ENCODE results near the gene NUP205. TPM values are rescaled to one million over a fixed set of nuclear protein-coding genes. Genes with fewer than 3 reads are reported as not detected.
"Not testable (repeated sequence)": the region's sequence is repeated elsewhere in the genome, so short reads cannot be mapped to it uniquely, and the experiment has no call there.

The NUP205 gene
- total RNA-seq, 1 donor from 2014 or later, result 15.7 TPM

DNA sequence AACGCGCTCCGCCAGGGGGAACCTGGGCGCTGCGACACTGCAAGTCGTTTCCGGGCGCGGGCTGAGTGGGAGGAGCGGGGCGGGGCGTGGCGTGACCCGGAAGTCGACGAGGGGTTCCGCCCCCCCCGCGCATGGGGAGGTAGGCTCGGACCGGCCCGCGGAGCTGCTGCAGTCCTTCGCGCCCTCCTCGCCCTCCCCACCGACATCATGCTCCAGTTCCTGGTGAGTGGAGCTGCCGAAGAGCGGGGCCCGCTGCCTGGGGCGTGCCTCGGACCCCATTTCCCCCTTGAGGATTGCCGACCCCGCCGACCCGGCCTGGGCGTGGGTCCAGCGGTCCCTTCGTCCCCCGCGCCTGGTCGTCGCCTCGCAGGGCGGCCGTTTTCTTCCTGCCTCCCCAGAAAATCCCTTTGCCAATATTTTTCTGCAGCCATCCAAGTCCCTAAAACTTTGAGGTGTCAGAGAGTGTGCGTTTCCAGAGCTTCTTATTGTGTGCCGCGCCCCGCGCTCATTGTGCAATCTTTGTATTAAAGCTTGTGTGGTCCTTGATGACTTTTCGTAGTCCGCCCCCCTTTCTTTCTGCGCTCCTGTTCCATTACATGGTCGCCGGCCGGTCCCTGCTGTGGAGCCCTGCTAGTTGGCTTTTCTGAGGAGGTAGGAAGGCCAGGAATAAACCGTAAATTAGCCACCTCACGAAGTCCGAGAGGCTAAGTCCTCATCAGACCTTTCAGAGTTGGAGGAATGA is 104.8 kb downstream of the NUP205 start, which contains the start of gene STMP1:
TSS of gene STMP1 (plus strand) at position 142 of the 742 bp plus-strand sequence.
- peak; percentile 98 for DNase-seq (ENCODE audit: low spot score)
- intact Hi-C loops (cut with DNase I), result loop anchor here (10.0 kb wide), 1 partner anchor 312 kb away; the partner anchor contains the start of gene MTPN

GRCh38 chr7:135664046-135664589 is 106.4 kb downstream of the NUP205 start:
- intact Hi-C loops (cut with DNase I), result loop anchor here (10.0 kb wide), 1 partner anchor 311 kb away; the partner anchor contains the start of gene MTPN
- no peak for DNase-seq (ENCODE audit: low spot score)

DNA sequence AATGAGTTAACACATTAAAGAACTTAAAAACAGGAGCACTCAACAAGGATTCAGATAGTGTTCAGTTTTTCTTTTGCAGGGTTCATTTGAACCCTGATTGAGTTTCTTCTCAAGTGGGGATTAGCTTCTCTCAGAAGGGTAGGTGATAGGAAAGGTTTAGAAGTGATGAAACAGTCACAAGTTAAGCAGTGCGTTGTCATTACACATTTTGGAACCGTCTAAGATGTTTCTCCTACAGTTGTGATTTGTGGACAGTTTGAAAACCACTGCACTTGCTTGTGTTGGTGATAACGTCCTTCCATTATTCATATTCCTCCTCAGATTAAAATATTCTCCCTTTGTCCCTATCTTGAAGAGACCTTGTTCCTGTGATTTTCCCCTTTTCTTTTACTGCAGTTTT is 107.3 kb downstream of the NUP205 start:
- intact Hi-C loops (cut with DNase I), result loop anchor here (10.0 kb wide), 1 partner anchor 310 kb away; the partner anchor contains the start of gene MTPN
- DNase-seq (ENCODE audit: low spot score), result no peak

- intact Hi-C loops (cut with DNase I), result loop anchor here (10.0 kb wide), 1 partner anchor 309 kb away; the partner anchor contains the start of gene MTPN
- no peak for DNase-seq (ENCODE audit: low spot score)
Measured at GRCh38 chr7:135666156-135666555, 108.4 kb downstream of the NUP205 start.

- DNase-seq (ENCODE audit: low spot score), result no peak
- intact Hi-C loops (cut with DNase I), result loop anchor here (10.0 kb wide), 1 partner anchor 308 kb away; the partner anchor contains the start of gene MTPN
Measured at GRCh38 chr7:135666846-135667245, 109.1 kb downstream of the NUP205 start.

- intact Hi-C loops (cut with DNase I), result loop anchor here (10.0 kb wide), 1 partner anchor 307 kb away; the partner anchor contains the start of gene MTPN
- not testable (repeated sequence) for DNase-seq (ENCODE audit: low spot score)
Measured at GRCh38 chr7:135667626-135668025, 109.9 kb downstream of the NUP205 start.

DNA sequence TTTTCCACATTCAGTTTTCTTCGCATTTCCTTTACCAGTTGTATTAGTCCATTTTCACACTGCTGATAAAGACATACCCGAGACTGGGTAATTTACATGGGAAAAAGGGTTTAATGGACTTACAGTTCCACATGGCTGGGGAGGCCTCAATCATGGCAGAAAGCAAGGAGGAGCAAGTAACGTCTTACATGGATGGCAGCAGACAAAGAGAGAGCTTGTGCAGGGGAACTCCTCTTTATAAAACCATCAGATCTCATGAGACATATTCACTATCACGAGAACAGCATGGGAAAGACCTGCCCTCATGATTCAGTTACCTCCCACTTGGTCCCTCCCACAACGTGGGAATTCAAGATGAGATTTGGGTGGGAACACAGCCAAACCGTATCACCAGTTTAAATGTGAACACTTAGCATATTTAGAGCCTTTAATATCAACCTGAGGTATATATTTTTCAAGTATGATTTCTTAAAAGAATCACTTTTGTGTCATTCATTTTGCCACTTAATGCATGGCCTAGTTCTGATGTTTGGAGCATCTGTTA is 111.2 kb downstream of the NUP205 start:
- intact Hi-C loops (cut with DNase I), result loop anchor here (10.0 kb wide), 1 partner anchor 306 kb away; the partner anchor contains the start of gene MTPN
- not testable (repeated sequence) for DNase-seq (ENCODE audit: low spot score)

DNA sequence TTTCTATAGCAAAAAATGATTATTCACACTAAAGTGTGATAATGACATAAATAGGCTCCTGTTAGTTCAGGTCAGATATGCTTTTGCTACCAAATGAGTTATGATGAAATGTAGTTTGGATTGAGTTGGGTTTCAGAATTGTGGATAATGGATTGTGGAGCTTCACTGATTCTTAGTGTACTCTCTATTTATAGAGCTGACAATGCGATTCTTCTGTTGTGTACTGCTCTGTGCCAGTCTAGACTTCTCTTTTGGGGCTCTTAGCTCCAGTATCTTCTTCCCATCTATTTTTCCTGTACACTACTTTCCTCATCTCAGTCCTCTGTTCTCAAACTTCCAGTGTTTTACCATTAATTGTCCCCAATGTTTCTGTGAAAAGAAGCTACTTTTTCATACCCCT is 112.1 kb downstream of the NUP205 start:
- intact Hi-C loops (cut with DNase I), result loop anchor here (5.0 to 10.0 kb wide), 3 partner anchors 78 to 338 kb away; partner anchors contain the start of genes FAM180A and MTPN
- no peak for DNase-seq (ENCODE audit: low spot score)

DNA sequence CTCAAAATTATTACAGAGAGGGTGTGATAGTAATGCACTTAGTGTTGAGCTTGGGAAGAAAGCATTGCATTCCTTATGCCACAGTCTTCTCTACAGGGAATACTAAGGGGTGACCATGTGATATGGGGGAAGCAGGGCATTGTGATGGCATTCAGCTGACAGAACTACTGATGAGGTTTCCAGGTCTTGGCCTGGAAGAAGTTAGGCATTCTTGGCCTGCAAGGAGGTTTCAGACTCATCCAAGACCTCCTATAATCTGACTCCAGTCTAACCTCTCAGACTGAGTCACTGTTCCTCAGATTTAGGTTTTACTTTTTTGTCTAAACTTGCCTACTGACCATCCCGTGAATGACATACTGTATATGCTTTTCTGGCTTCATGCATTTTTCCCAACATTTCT is 112.5 kb downstream of the NUP205 start:
- DNase-seq (ENCODE audit: low spot score), result no peak
- intact Hi-C loops (cut with DNase I), result loop anchor here (5.0 kb wide), 2 partner anchors 77 to 337 kb away; partner anchors contain the start of gene FAM180A

DNA sequence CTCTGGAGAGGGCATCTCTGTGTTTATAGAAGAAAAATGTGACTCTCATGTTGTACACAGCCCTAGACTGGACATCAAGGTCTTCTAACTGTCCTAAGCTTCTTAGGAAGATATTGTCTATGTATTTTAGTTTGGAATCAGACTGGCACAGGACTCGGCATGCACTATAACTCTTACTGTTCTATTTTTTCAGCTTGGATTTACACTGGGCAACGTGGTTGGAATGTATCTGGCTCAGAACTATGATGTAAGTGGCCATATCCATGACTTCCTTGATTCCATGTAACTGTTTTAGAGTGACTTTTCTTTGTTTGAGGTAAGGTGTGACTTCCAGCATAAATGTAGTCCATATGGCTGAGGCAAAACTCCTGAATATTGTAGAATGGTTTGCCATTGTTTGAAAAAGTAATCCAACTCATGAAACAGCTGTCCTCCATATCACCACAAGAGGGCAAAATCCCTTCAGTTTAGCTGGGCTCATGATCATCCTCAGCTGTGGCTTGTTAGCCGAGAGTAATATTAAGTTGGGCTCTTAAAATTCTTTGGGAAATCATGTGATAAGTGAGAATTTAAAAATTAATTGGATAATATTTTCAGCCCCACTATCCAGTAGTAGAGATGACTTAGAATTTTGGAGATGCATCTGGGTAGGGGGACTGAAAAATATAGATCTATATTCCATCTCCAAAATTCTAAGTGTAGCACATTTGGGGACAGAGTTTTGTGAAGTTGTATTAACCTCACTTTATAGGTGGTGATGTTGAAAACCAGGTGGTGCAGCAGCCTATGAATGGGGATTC is 115.0 kb downstream of the NUP205 start:
- no peak for DNase-seq (ENCODE audit: low spot score)

DNA sequence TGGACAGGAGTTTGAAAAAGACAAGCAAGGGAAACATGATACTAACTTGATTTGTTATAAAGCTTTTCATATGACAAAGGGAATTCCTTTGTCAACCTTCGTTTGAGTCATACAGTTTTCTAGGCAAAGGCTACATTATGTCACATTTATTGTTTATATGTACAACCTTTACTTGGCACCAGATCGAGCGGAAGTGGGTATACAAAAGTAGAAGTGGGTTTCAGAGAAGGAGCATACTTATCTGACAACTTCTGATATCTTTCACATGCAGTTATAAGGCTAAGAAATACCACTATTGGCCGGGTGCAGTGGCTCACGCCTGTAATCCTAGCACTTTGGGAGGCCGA is 115.6 kb downstream of the NUP205 start:
- DNase-seq (ENCODE audit: low spot score), result no peak
- intact Hi-C loops (cut with DNase I), result loop anchor here (2.0 to 5.0 kb wide), 3 partner anchors 74 to 334 kb away; partner anchors contain the start of gene FAM180A

More for the DNA sequence above, 115.0 kb downstream of the NUP205 start:
- intact Hi-C loops (cut with DNase I), result loop anchor here (2.0 to 5.0 kb wide), 3 partner anchors 75 to 335 kb away; partner anchors contain the start of gene FAM180A

DNA sequence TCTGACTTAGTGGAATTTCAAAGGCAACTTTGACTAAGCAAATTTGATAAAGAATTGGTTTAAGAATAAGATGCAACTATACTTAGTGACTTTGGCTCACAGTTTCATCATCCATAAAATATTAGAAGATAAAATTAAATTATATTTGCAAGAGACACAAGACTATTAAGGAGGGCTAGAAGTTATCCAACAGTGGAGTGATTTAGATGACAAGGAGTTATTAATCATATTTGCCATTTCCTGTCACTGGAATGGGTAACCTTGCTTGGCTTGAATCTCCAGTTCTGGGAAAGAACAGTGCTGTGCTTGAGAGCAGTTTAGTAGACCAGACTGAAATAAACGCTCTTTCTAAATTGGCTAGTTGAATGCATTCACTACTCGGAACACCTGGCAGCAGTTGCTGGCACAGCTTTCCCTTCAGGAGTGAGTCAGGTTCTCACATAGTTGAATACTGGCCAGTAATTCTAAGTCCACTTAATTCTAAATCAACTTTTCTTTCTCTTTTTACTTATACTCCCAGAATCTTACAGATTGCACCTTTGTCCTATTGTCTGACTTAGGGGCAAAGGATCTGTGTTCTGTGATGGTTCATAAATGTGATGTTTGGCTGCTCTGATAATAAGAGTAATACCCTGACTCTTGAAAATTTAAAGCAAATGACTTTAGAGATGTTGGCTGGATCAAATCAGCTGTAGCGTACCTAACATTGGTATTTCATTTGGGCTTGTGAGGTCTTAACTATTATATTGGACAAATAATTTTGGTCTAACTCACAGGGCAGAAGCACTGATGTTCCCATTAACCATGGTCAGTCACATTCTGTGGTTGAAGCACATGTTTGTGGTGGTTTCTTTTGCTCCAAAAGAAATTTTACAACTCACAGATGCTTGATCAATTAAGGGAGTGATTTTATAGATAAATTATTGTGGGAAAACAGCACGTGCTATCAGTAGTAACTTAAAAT is 121.2 kb downstream of the NUP205 start:
- no peak for DNase-seq (ENCODE audit: low spot score)
- intact Hi-C loops (cut with DNase I), result no loop called here

GRCh38 chr7:135681762-135682161 is 124.0 kb downstream of the NUP205 start:
- intact Hi-C loops (cut with DNase I), result no loop called here
- no peak for DNase-seq (ENCODE audit: low spot score)

DNA sequence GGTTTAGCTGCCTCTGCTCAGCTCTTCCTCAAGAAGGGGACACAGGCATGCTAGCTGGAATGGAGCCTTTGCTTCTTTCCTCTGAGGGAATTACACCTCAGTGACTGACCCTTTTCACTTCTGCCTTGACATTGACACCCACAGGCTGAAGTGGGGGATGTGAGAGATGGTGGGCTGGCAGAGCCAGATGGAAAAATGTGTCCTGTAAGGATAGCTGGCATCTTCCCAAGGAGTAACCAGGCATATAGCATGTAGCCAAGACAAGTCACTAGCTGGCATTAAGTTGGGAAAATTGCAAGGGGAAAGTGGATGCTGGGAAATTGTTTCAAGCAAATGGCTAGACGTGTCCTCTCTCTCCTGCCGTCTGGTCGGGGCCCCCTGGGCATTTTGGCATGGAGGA is 124.5 kb downstream of the NUP205 start:
- no peak for DNase-seq (ENCODE audit: low spot score)
- intact Hi-C loops (cut with DNase I), result no loop called here

GRCh38 chr7:135683609-135684008 is 125.9 kb downstream of the NUP205 start:
- intact Hi-C loops (cut with DNase I), result no loop called here
- no peak for DNase-seq (ENCODE audit: low spot score)

DNA sequence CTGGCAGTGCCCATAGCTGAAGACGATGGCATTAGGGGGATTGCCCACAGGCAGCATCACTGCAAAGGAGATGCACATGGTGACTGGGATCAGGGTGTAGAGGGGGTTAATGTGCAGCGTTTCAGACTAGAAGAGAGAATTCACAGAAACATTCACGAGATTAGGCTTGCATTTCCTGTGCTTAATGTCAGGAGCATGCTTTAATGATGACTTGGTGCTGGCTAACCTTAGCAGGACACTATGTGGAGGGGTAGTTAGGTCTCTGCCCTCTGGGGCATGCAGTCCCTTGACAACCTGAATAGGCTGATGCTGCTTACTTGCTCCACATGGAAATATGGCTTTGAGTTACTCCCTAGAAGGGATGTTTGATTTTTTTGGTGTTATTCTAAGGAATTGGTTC is 126.4 kb downstream of the NUP205 start:
- DNase-seq (ENCODE audit: low spot score), result peak; percentile 55
- intact Hi-C loops (cut with DNase I), result no loop called here

DNA sequence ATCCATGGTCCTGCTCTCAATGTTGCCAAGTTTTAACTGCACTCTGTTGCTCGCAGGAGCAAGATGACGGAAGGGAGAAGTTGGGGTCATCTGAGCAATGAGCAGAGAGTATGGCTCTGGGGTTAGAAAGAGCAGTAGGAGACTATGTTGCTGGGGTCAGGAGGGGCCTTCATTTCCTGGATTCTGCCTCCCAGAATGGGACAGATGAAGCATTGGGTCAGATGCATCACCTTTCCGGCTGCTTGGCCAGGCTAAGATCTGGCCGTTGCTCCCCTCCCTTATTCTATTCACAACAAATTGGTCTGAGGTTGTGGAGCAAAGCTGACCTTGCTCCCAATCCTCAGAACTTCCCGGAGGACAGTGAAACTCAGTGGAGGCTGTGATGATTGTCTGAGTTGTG is 127.0 kb downstream of the NUP205 start:
- DNase-seq (ENCODE audit: low spot score), result no peak
- intact Hi-C loops (cut with DNase I), result no loop called here
